Right lobe of liver (tissue), 4 donors: Measurements from ENCODE around the gene TRIOBP.

Source experiments
- POLR2A ChIP-seq: fragments of 450-650 bp; IDR thresholded peaks from one replicate; pipeline ENCODE4 v1.6.1; 2017; ENCODE audit warnings: antibody characterized with exemption, mild to moderate bottlenecking
- TF ChIP-seq, protein P1 (sequence below), 4 donors: fragments of 200-600 bp in 3 of 4; fragments of 450-650 bp in 1 of 4; IDR thresholded peaks; one replicate each; pipeline versions ENCODE4 v1.5.1 to v1.8.0; 2016 to 2022; ENCODE audit warnings: antibody characterized with exemption in 4 of 4, mild to moderate bottlenecking in 2 of 4
- donor health status: DM: no; HTN: no; CAD: no.
- donor health status: DM: no; HTN: no; CAD: no.
- donor health status: DM: no; HTN: yes; CAD: no.

- TF ChIP-seq, protein P1, sequence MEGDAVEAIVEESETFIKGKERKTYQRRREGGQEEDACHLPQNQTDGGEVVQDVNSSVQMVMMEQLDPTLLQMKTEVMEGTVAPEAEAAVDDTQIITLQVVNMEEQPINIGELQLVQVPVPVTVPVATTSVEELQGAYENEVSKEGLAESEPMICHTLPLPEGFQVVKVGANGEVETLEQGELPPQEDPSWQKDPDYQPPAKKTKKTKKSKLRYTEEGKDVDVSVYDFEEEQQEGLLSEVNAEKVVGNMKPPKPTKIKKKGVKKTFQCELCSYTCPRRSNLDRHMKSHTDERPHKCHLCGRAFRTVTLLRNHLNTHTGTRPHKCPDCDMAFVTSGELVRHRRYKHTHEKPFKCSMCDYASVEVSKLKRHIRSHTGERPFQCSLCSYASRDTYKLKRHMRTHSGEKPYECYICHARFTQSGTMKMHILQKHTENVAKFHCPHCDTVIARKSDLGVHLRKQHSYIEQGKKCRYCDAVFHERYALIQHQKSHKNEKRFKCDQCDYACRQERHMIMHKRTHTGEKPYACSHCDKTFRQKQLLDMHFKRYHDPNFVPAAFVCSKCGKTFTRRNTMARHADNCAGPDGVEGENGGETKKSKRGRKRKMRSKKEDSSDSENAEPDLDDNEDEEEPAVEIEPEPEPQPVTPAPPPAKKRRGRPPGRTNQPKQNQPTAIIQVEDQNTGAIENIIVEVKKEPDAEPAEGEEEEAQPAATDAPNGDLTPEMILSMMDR (IDR thresholded peaks at IDR 0.05), result no peak
- no peak for TF ChIP-seq POLR2A
Measured at GRCh38 chr22:37681001-37681424, 15.8 kb upstream of the TRIOBP start.
